Spleen (tissue), 13 donors: Measurements from ENCODE around the gene NPAS2. TPM values are rescaled to one million over a fixed set of nuclear protein-coding genes. Genes with fewer than 3 reads are reported as not detected.

ENCODE experiments used
- DNase-seq: peaks from one replicate; pipeline ENCODE4 v3.0.0-alpha.2; 2020
- H3K27ac ChIP-seq, 8 donors: fragments of 200-600 bp; sonication (generic) in 7 of 8; 1 replicate in 4 of 8; 2 replicates in 4 of 8; pipeline versions ENCODE4 v1.5.0 to v1.8.0; 2016 to 2021; ENCODE audit warnings: inconsistent platforms in 4 of 8, mild to moderate bottlenecking in 4 of 8, moderate library complexity in 1 of 8
- H3K27me3 ChIP-seq, 7 donors: fragments of 200-600 bp; sonication (generic) in 6 of 7; replicated peaks in 1 of 7; 1 replicate in 4 of 7; 2 replicates in 3 of 7; pipeline versions ENCODE4 v1.5.0 to v1.8.0; 2016 to 2021; ENCODE audit warnings: inconsistent platforms in 3 of 7, mild to moderate bottlenecking in 1 of 7
- H3K36me3 ChIP-seq, 6 donors: fragments of 200-600 bp; sonication (generic) in 5 of 6; 1 replicate in 4 of 6; 2 replicates in 2 of 6; pipeline versions ENCODE4 v1.5.0 to v1.8.0; 2016 to 2021; ENCODE audit warnings: inconsistent platforms in 2 of 6
- H3K4me1 ChIP-seq, 6 donors: fragments of 200-600 bp; sonication (generic) in 5 of 6; 1 replicate in 3 of 6; 2 replicates in 3 of 6; pipeline versions ENCODE4 v1.5.0 to v1.8.0; 2016 to 2021; ENCODE audit warnings: inconsistent platforms in 3 of 6
- H3K4me3 ChIP-seq, 8 donors: fragments of 200-600 bp; sonication (generic) in 7 of 8; 1 replicate in 4 of 8; 2 replicates in 4 of 8; pipeline versions ENCODE4 v1.5.0 to v1.8.0; 2016 to 2021; ENCODE audit warnings: inconsistent platforms in 4 of 8, mild to moderate bottlenecking in 4 of 8, moderate library complexity in 2 of 8
- H3K9me3 ChIP-seq, 8 donors: fragments of 200-600 bp; sonication (generic) in 7 of 8; 1 replicate in 4 of 8; 2 replicates in 4 of 8; pipeline versions ENCODE4 v1.5.0 to v1.8.0; 2016 to 2021; ENCODE audit warnings: inconsistent platforms in 4 of 8
- CTCF ChIP-seq, 11 experiments: fragments of 200-600 bp in 7 of 11; fragments of 450-650 bp in 4 of 11; sonication (generic) in 4 of 11; IDR thresholded peaks in 8 of 11; conservative IDR thresholded peaks in 3 of 11; 1 replicate in 7 of 11; 2 replicates in 4 of 11; pipeline versions ENCODE4 v1.4.0 to v1.8.0; 2016 to 2021; ENCODE audit warnings: antibody characterized with exemption in 11 of 11, inconsistent platforms in 4 of 11, mild to moderate bottlenecking in 1 of 11
- POLR2A ChIP-seq, 3 donors: fragments of 450-650 bp; IDR thresholded peaks; one replicate each; pipeline ENCODE4 v1.5.1; 2017; ENCODE audit warnings: antibody characterized with exemption in 3 of 3, mild to moderate bottlenecking in 1 of 3
- POLR2AphosphoS5 ChIP-seq, 3 donors: sonication (generic); formaldehyde crosslinking; IDR thresholded peaks; one replicate each; pipeline ENCODE4 v1.5.1; 2017; ENCODE audit warnings: antibody characterized with exemption in 3 of 3
- WGBS, 5 donors: extraction: QIAGEN DNeasy Blood & Tissue Kit in 3 of 5; methylation state at CpG; one replicate each; pipeline versions ENCODE4 v1.1.5 to v1.1.7; 2013 to 2018; 5-methylcytosine and 5-hydroxymethylcytosine counted together
- intact Hi-C: fragments of 100-400 bp; cut with DNase I; formaldehyde crosslinking; loops from one replicate; pipeline ENCODE4 v1.15.0; 2023; ENCODE audit warnings: low total_unique reads
- long read RNA-seq, 2 donors: transcript quantifications; one replicate each; lab custom pipeline, GENCODE V29; 2026
- polyA plus RNA-seq, 3 donors: library from polyadenylated mRNA; stranded (reverse); fragments of 200-250 nt; gene quantifications; one replicate each; pipeline ENCODE4 v1.2.1, GENCODE V29; 2013
- total RNA-seq, 7 donors: library from RNA; depleted of rRNA in 3 of 7; stranded (reverse); fragments of >200 nt in 3 of 7; fragmentation: NEBNext Ultra II Directional in 4 of 7; extraction: Animal tissue kit (Norgen Biotek cat#: 25700) in 4 of 7; gene quantifications; one replicate each; pipeline versions ENCODE4 v1.1.0 to v1.2.1, GENCODE V29; 2016 to 2021
- donor health status: healthy with polysubstance abuse.
- donor health status: DM: no; HTN: no; CAD: no; lungs with moderate emphysema.
- donor health status: DM: no; HTN: no; CAD: no.
- donor health status: Bipolar disorder and iron deficiency.
- donor health status: healthy.
- donor health status: DM: no; HTN: no; CAD: no.
- donor health status: DM: yes; HTN: yes; CAD: no.

Gene NPAS2
- 10 to 100 TPM in 4 of 7 donors, 1 to 10 TPM in 3; 7.5 to 24.1 (median 10.6) TPM for total RNA-seq
- 1 to 10 TPM; 2.4 to 3.7 (median 2.8) TPM for polyA plus RNA-seq
- long read RNA-seq, donor 1, partial matches to known transcripts = 0 of 1 reads
- long read RNA-seq, donor 1, other reads (novel, unspliced or antisense) = 0 of 1 reads
- long read RNA-seq, donor 2 = 0 reads

DNA sequence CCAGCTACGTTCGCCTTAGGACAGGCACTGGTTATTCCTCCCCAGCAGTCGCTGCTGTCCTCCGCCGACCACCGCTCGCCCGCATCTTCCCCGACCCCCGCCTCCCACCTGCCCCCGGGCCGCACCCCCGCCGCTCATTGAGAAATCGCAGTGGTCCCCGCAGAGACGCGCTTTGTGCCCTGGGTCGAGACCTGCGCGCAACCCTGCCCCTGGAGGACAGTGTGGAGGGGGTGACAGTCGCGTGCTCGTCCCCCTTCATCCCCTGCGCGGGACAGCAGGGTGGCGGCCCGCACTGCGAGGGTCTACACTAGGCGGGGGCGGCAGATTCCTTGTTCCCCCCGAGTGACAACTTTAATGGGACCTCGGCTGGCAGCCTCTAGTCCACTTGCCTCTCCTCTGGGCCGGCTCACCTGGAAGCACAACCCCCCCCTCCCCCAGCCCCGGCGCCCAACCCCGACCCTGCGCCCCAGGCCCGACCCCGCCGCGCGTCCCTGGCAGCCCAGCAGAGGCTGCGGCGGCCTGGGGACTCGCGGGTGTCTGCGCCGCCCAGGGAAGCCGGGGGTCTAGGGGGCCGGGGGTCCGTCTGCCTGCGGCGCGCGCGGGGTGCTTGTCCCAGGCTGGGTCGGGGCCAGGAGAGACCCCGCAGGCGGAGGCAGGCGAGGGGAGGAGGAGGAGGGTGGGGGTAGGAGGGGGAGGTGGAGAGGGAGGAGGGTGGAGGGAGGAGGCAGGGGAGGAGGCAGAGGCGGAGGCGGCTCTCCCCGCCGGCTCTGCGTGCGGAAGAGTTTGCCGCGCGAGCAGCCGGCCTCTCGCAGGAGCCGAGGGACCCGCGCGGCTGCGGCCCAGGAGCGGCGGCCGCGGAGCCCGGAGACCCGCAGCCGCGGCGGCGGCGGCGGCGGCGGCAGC, at the start of gene NPAS2:
Gene NPAS2 (plus strand): TSS at position 770 of the 903 bp plus-strand sequence. CDS start 84,616 bp downstream, outside the sequence.
- Histone ChIP-seq H3K4me1 (peaks cover 4 to 39% (median 24%) of the 10 kb centered on the region in 6 donors), H3K27ac (peak within 1 kb of the TSS in 7 of 8 donors; percentile 41 to 82 (median 79)), H3K4me3 (peak within 1 kb of the TSS; percentile 33 to 72 (median 52)), H3K36me3 (no peaks in the 10 kb centered on the region), H3K27me3 (peaks cover 3 to 70% (median 23%) of the 10 kb centered on the region in 7 donors), H3K9me3 (no peaks in the 10 kb centered on the region)
- TF ChIP-seq POLR2A (IDR thresholded peaks at IDR 0.05) = no peak
- no peak for TF ChIP-seq CTCF (IDR thresholded peaks at IDR 0.05 in 8 of 11, conservative IDR thresholded peaks at IDR 0.05 in 3 of 11)
- TF ChIP-seq POLR2AphosphoS5 (IDR thresholded peaks at IDR 0.05) = peak in 1 of 3 donors; percentile 45
- no peak for DNase-seq
- WGBS, 5 donors = 0 to 14% (median 2%) methylated on average over 48 to 91 of the region's 91 CpGs
- intact Hi-C loops = no loop called here

GRCh38 chr2:100771125-100771524, 48.8 kb upstream of the NPAS2 start:
- WGBS, 5 donors = 87 to 93% (median 89%) methylated on average over 4 of the region's 4 CpGs
- DNase-seq = no peak
- H3K27me3 ChIP-seq = peaks cover 0 to 7% (median 0%) of the 10 kb centered on the region in 7 donors
- H3K4me1 ChIP-seq = no peaks in the 10 kb centered on the region
- no peak overlapping the region for H3K27ac ChIP-seq
- H3K4me3 ChIP-seq = no peak overlapping the region
- H3K36me3 ChIP-seq = no peaks in the 10 kb centered on the region
- intact Hi-C loops = no loop called here
- no peak for TF ChIP-seq CTCF (IDR thresholded peaks at IDR 0.05 in 8 of 11, conservative IDR thresholded peaks at IDR 0.05 in 3 of 11)
- no peak for TF ChIP-seq POLR2AphosphoS5 (IDR thresholded peaks at IDR 0.05)
- no peak for TF ChIP-seq POLR2A (IDR thresholded peaks at IDR 0.05)
- no peaks in the 10 kb centered on the region for H3K9me3 ChIP-seq

DNA sequence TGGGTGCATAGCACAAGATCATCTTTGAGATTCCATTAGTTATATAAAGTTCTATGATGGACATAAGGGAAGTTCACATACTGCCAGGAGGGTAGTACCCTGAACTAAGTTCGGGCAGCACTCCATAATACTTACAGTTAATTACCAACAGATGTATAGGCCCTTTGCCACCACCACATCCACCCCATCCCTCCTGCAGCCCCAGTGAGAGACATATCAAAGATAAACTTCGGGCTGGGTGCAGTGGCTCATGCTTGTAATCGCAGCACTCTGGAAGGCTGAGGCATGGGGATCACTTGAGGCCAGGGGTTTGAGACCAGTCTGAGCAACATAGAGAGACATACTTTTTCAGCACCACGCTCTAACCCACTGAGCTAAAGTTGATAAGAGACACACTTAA, 46.4 kb upstream of the NPAS2 start:
- H3K27ac ChIP-seq = no peak overlapping the region

More for the DNA sequence above, 46.4 kb upstream of the NPAS2 start:
- H3K4me3 ChIP-seq = no peak overlapping the region
- no peaks in the 10 kb centered on the region for H3K9me3 ChIP-seq
- intact Hi-C loops = no loop called here
- DNase-seq = no peak
- no peaks in the 10 kb centered on the region for H3K4me1 ChIP-seq
- 74 to 89% (median 85%) methylated on average over 4 of the region's 4 CpGs for WGBS, 5 donors
- TF ChIP-seq POLR2A (IDR thresholded peaks at IDR 0.05) = no peak
- TF ChIP-seq CTCF (IDR thresholded peaks at IDR 0.05 in 8 of 11, conservative IDR thresholded peaks at IDR 0.05 in 3 of 11) = no peak
- no peak for TF ChIP-seq POLR2AphosphoS5 (IDR thresholded peaks at IDR 0.05)
- H3K27me3 ChIP-seq = peaks cover 0 to 7% (median 0%) of the 10 kb centered on the region in 7 donors
- H3K36me3 ChIP-seq = no peaks in the 10 kb centered on the region
